H9 (cell line): ENCODE data around the gene CEP350. TPM values are rescaled to one million over a fixed set of nuclear protein-coding genes. Genes with fewer than 3 reads are reported as not detected.

ENCODE experiments used
- DNase-seq: peaks from one replicate; pipeline ENCODE4 v3.0.0-alpha.2; 2017
- H2AFZ ChIP-seq: one replicate; pipeline ENCODE4 v1.6.1; 2013; ENCODE audit warnings: mild to moderate bottlenecking, low read length, control low read depth, moderate library complexity
- H2AK5ac ChIP-seq: 2 replicates; pipeline ENCODE4 v1.6.1; 2013; ENCODE audit warnings: low read length, control low read depth, mixed read lengths; ENCODE audit not compliant: insufficient read length
- H2BK120ac ChIP-seq: one replicate; pipeline ENCODE4 v1.6.1; 2013; ENCODE audit warnings: low read depth, mild to moderate bottlenecking, low read length, control low read depth, inconsistent platforms; ENCODE audit not compliant: poor library complexity, severe bottlenecking
- H2BK12ac ChIP-seq: 2 replicates; pipeline ENCODE4 v1.6.1; 2013; ENCODE audit warnings: low read length, control low read depth, mixed read lengths, low read depth; ENCODE audit not compliant: insufficient read length
- H2BK15ac ChIP-seq: 2 replicates; pipeline ENCODE4 v1.6.1; 2013; ENCODE audit warnings: low read depth, low read length, control low read depth
- H2BK20ac ChIP-seq: one replicate; pipeline ENCODE4 v1.6.1; 2013; ENCODE audit warnings: low read depth, mild to moderate bottlenecking, low read length, control low read depth, inconsistent platforms; ENCODE audit not compliant: poor library complexity, severe bottlenecking
- H2BK5ac ChIP-seq: 2 replicates; pipeline ENCODE4 v1.6.1; 2013; ENCODE audit warnings: low read length, control low read depth, mixed read lengths; ENCODE audit not compliant: insufficient read length
- H3K14ac ChIP-seq: 2 replicates; pipeline ENCODE4 v1.6.1; 2013; ENCODE audit warnings: low read length, control low read depth; ENCODE audit not compliant: insufficient read depth
- H3K18ac ChIP-seq: 2 replicates; pipeline ENCODE4 v1.6.1; 2013; ENCODE audit warnings: low read depth, mild to moderate bottlenecking, mixed read lengths, low read length, control low read depth; ENCODE audit not compliant: insufficient read length
- H3K23ac ChIP-seq: 2 replicates; pipeline ENCODE4 v1.6.1; 2013; ENCODE audit warnings: low read length, control low read depth, mixed read lengths, low read depth; ENCODE audit not compliant: insufficient read length
- H3K23me2 ChIP-seq: 2 replicates; pipeline ENCODE4 v1.6.1; 2013; ENCODE audit warnings: low read depth, mild to moderate bottlenecking, mixed read lengths, low read length, control low read depth; ENCODE audit not compliant: insufficient read length, poor library complexity, severe bottlenecking
- H3K27ac ChIP-seq: 2 replicates; pipeline ENCODE4 v1.5.1; 2013; ENCODE audit warnings: low read length, control low read depth, mixed read lengths, low read depth; ENCODE audit not compliant: insufficient read length
- H3K27me3 ChIP-seq: 2 replicates; pipeline ENCODE4 v1.6.1; 2013; ENCODE audit warnings: low read length, control low read depth, inconsistent platforms; ENCODE audit not compliant: insufficient read depth
- H3K4ac ChIP-seq: 2 replicates; pipeline ENCODE4 v1.6.1; 2013; ENCODE audit warnings: low read depth, mild to moderate bottlenecking, control low read depth, inconsistent platforms, low read length, moderate library complexity
- H3K4me1 ChIP-seq: 2 replicates; pipeline ENCODE4 v1.6.1; 2013; ENCODE audit warnings: low read length, control low read depth, inconsistent platforms; ENCODE audit not compliant: insufficient read depth
- H3K4me2 ChIP-seq: 2 replicates; pipeline ENCODE4 v1.6.1; 2013; ENCODE audit warnings: low read length, control low read depth, mixed read lengths; ENCODE audit not compliant: insufficient read length, insufficient read depth
- H3K56ac ChIP-seq: 2 replicates; pipeline ENCODE4 v1.6.1; 2013; ENCODE audit warnings: low read depth, mild to moderate bottlenecking, mixed read lengths, low read length, control low read depth; ENCODE audit not compliant: insufficient read length
- H3K79me1 ChIP-seq: 2 replicates; pipeline ENCODE4 v1.6.1; 2013; ENCODE audit warnings: low read depth, mild to moderate bottlenecking, moderate library complexity, low read length, control low read depth, inconsistent platforms; ENCODE audit not compliant: insufficient read depth, poor library complexity, severe bottlenecking
- H3K79me2 ChIP-seq: 2 replicates; pipeline ENCODE4 v1.6.1; 2013; ENCODE audit warnings: low read length, control low read depth, inconsistent platforms; ENCODE audit not compliant: insufficient read depth
- H3K9ac ChIP-seq: 2 replicates; pipeline ENCODE4 v1.6.1; 2013; ENCODE audit warnings: low read length, control low read depth, mixed read lengths; ENCODE audit not compliant: insufficient read length; ENCODE audit errors: extremely low read depth
- H3K9me3 ChIP-seq: one replicate; pipeline ENCODE4 v1.6.1; 2013; ENCODE audit warnings: low read depth, low read length, inconsistent platforms; ENCODE audit not compliant: control insufficient read depth
- H3T11ph ChIP-seq: one replicate; pipeline ENCODE4 v1.6.1; 2013; ENCODE audit warnings: mild to moderate bottlenecking, low read length, control low read depth, inconsistent platforms
- H4K20me1 ChIP-seq: one replicate; pipeline ENCODE4 v1.6.1; 2013; ENCODE audit not compliant: control insufficient read depth, insufficient read length, insufficient read depth
- H4K5ac ChIP-seq: 2 replicates; pipeline ENCODE4 v1.6.1; 2013; ENCODE audit warnings: low read depth, mild to moderate bottlenecking, mixed read lengths, low read length, control low read depth; ENCODE audit not compliant: insufficient read length
- H4K8ac ChIP-seq: replicated peaks from 2 replicates; pipeline ENCODE4 v1.6.1; 2013; ENCODE audit warnings: low read length, control low read depth, mixed read lengths, low read depth; ENCODE audit not compliant: insufficient read length
- H4K91ac ChIP-seq: 2 replicates; pipeline ENCODE4 v1.6.1; 2013; ENCODE audit warnings: low read depth, mild to moderate bottlenecking, moderate library complexity, mixed read lengths, low read length, control low read depth; ENCODE audit not compliant: insufficient read length
- H3K27ac Mint-ChIP-seq, 3 experiments: 2 replicates in 2 of 3; 3 replicates in 1 of 3; pipeline ENCODE4 v1.8.0; 2020 to 2021; ENCODE audit warnings: mixed read lengths in 3 of 3, mild to moderate bottlenecking in 1 of 3, moderate library complexity in 1 of 3
- H3K27me3 Mint-ChIP-seq: 2 replicates; pipeline ENCODE4 v1.8.0; 2021; ENCODE audit warnings: low read depth, mild to moderate bottlenecking, moderate library complexity, mixed read lengths
- H3K36me3 Mint-ChIP-seq, 3 experiments: 2 replicates in 2 of 3; 3 replicates in 1 of 3; pipeline ENCODE4 v1.8.0; 2020 to 2021; ENCODE audit warnings: low read depth in 3 of 3, mixed read lengths in 3 of 3; ENCODE audit not compliant: insufficient read depth in 1 of 3
- H3K4me1 Mint-ChIP-seq, 2 experiments: 2 replicates each; pipeline ENCODE4 v1.8.0; 2020; ENCODE audit warnings: mixed read lengths in 2 of 2
- H3K4me3 Mint-ChIP-seq, 2 experiments: 2 replicates in 1 of 2; 3 replicates in 1 of 2; pipeline ENCODE4 v1.8.0; 2020 to 2021; ENCODE audit warnings: mild to moderate bottlenecking in 2 of 2, mixed read lengths in 2 of 2, moderate library complexity in 1 of 2
- H3K9me3 Mint-ChIP-seq, 2 experiments: 2 replicates in 1 of 2; 3 replicates in 1 of 2; pipeline ENCODE4 v1.8.0; 2020; ENCODE audit warnings: mild to moderate bottlenecking in 2 of 2, mixed read lengths in 2 of 2, moderate library complexity in 1 of 2
- CTCF ChIP-seq: fragments of 200-600 bp; sonication (generic); conservative IDR thresholded peaks from 3 replicates; pipeline ENCODE4 v1.8.0; 2021; ENCODE audit warnings: antibody characterized with exemption, mild to moderate bottlenecking
- whole genome bisulfite sequencing: extraction: QIAGEN DNeasy Blood & Tissue Kit; methylation state at CpG from one replicate; pipeline ENCODE4 v1.1.7; 2013; ENCODE audit warnings: missing lambda C conversion rate, low lambda C conversion rate, mixed read lengths; ENCODE audit not compliant: insufficient read length; ENCODE audit errors: extremely low coverage; 5-methylcytosine and 5-hydroxymethylcytosine counted together
- total RNA-seq: library from RNA; stranded (reverse); gene quantifications from 2 replicates; pipeline ENCODE4 v1.2.1, GENCODE V29; 2021

The CEP350 gene
- total RNA-seq, 1 experiment from 2014 or later = 39.2 TPM

GRCh38 chr1:180137776-180138175 is 183.2 kb downstream of the CEP350 start:
- H2BK15ac ChIP-seq = no peak overlapping the region
- no peak overlapping the region for H3K18ac ChIP-seq
- H4K8ac ChIP-seq = no peak overlapping the region
- H2BK20ac ChIP-seq = no peak overlapping the region
- H3K14ac ChIP-seq = no peak overlapping the region
- Mint-ChIP-seq H3K4me1 (no peaks in the 10 kb centered on the region), H3K36me3 (no peaks in the 10 kb centered on the region), H3K27me3 (peaks cover 7% of the 10 kb centered on the region), H3K27ac (no peak overlapping the region), H3K4me3 (no peak overlapping the region), H3K9me3 (no peaks in the 10 kb centered on the region)
- no peaks in the 10 kb centered on the region for H3K27me3 ChIP-seq
- H3K4me1 ChIP-seq = no peaks in the 10 kb centered on the region
- no peak overlapping the region for H4K5ac ChIP-seq
- no peak overlapping the region for H3K9ac ChIP-seq
- no peak for TF ChIP-seq CTCF
- H4K91ac ChIP-seq = no peak overlapping the region
- H3K4me2 ChIP-seq = no peak overlapping the region
- no peak for DNase-seq
- no peak overlapping the region for H2BK120ac ChIP-seq
- no peaks in the 10 kb centered on the region for H3K79me1 ChIP-seq
- no peaks in the 10 kb centered on the region for H3K9me3 ChIP-seq
- no peak overlapping the region for H3K23ac ChIP-seq
- no peaks in the 10 kb centered on the region for H4K20me1 ChIP-seq
- no peak overlapping the region for H3K4ac ChIP-seq
- H2BK5ac ChIP-seq = no peak overlapping the region
- H3T11ph ChIP-seq = no peak overlapping the region
- H3K27ac ChIP-seq = no peak overlapping the region
- no peak overlapping the region for H2AFZ ChIP-seq
- no CpG with 5 or more reads among the region's 2 CpGs for WGBS
- H2AK5ac ChIP-seq = no peak overlapping the region
- H3K23me2 ChIP-seq = no peaks in the 10 kb centered on the region
- no peaks in the 10 kb centered on the region for H3K79me2 ChIP-seq
- H3K56ac ChIP-seq = no peak overlapping the region
- H2BK12ac ChIP-seq = no peak overlapping the region
